Measurements from ENCODE around the gene LY86.
A peak's percentile ranks its signal among the peaks of the same experiment; 100 is the strongest.
"Not testable (repeated sequence)": the region's sequence is repeated elsewhere in the genome, so short reads cannot be mapped to it uniquely, and the experiment has no call there.

LY86 gene

GRCh38 chr6:6655805-6656251 is 67.3 kb downstream of the LY86 start:
- no peak for DNase-seq

DNA sequence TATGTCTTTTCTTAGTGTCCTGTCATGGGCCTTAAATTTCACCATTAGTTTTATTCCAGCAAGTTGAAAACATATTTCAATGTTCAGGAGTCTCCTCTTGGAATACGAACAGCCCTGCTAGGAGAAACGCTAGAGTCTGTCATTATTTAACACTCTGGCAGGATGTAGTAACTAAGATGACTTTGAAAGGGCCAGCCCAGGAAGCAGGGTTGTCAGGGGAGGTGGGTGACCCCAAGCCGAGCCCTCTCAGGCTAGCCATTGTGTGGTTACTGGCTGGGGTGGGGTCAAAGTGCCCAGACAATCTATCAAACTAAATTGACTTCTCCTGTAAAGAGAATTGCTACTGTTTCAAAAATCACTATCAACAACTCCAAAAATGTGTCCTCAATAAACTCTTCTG is 67.8 kb downstream of the LY86 start:
- DNase-seq, result no peak

DNA sequence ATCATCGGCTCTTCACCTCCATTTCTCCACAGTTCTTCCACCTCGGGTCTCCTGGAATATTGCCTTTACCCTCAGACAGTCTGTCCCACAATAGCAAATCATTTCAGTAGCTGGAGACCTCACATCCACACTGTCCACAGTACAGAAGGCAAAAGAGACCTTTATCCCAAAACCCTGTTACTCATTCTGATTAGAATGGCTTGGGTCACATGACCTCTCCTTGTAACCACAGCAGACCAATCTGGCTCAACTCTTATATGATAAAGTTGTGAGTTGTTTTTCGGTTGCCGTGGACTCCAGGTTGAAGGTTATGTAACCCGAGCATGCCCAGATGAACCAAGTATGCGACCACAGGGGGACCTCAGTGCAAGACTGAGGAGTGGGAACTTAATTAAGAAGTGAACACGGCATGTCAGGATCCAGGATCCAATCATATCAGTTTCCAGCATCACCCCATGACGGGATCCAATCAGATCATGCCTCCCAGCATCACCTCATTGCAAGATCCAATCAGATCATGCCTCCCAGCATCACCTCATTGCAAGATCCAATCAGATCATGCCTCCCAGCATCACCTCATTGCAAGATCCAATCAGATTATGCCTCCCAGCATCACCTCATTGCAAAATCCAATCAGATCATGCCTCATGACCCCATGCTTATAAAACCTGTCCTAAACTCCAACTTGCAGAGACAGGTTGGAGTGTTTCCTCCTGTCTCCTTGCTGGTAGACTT is 68.7 kb downstream of the LY86 start:
- no peak for DNase-seq

- DNase-seq, result no peak
Observed at GRCh38 chr6:6657820-6658217, 69.3 kb downstream of the LY86 start.

GRCh38 chr6:6659600-6660327 is 71.2 kb downstream of the LY86 start:
- no peak for DNase-seq

DNA sequence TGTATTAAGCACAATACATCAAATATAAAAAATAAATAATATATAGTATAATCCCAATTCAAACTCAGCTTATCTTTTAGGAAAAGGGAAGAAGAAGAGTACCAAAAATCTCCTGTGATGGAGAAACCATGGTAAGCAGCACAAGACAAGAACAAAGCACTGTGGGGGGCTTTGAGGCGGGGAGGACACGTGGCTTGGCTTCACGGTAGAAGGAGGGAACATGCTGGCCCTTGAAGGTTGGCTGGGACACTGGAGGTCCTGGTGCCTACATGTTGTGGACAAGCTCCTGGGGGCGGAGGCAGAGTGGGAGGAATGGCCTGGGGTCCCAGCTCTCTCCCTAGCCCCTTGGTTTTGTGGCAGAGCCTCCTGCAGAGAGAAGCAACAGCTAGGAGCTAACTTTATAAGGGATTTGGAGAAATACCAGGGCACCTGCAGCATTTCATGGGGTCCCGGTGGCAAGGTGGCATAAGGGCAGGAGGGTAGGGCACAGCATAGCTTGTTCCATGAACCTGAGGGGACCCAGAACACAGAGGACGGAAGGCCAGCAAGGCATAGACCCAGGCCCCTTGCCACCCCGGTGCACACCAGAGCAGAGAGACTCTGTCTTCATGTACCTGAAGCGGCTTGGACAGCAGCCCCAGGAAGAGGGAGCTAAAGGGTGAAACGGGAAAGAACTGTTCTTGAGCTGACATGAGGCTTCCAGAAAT is 72.0 kb downstream of the LY86 start:
- DNase-seq, result no peak

- DNase-seq, result no peak
Observed at GRCh38 chr6:6661191-6661590, 72.7 kb downstream of the LY86 start.

DNA sequence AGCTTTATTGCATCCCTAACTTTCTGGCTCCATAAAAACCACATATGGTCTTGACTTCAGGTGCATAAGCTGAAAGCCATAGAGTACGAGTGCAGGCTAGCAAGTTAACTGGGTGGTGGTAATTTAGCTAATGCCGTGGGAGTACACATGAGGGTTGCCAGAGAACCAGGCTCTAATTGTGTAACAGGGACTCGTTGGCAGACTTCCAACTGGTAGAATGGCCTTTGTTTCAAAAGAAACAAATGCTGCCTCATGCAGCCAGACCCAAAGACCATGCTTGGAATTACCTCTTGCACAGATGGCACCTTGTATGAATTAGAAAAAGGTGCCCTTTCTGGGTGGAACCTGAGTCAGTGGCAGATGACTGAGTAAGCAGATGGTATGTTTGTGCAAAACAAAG is 73.2 kb downstream of the LY86 start:
- peak; percentile 92 for DNase-seq

DNA sequence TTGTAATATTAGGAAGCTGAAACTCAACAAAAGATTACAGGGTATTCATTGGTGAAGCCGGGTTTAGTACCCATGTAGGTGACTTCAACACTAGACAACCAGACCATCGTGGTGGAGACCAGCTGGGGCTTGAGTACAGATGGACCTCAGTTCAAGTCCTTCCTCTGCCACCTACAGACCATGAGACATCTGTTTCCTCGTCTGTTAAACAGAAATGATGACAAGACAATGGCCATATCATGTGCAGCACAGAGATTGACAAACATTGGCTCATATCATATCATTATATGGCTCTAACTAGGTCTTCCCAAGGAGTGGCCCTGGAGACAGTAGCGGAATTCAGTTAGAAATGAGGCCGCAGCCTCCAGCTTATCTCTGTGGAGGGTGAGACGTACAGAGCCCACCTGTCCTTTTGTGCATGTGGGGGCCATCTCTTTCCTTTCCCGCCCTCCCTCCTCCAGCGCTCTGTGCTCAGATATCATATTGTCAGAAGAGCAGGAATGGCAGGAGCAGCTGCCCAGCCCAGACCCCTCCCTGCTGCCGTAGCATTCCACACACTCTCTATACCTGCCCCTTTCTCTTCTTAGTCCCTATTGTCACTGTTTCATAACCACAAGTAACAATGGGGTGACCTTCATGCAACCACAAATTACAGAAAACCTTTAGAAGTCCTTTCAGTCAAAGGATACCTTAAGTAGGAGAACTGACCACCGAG is 75.1 kb downstream of the LY86 start:
- no peak for DNase-seq

- no peak for DNase-seq
Observed at GRCh38 chr6:6665555-6666243, 77.2 kb downstream of the LY86 start.

DNA sequence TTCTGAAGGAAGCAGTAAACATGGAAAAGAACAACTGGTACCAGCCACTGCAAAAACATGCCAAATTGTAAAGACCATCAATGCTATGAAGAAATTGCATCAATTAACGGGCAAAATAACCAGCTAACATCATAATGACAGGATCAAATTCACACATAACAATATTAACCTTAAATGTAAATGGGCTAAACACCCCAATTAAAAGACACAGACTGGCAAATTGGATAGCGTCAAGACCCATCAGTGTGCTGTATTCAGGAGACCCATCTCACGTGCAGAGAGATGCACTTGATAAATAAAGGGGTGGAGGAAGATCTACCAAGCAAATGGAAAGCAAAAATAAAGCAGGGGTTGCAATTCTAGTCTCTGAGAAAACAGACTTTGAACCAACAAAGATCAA is 81.6 kb downstream of the LY86 start:
- DNase-seq, result not testable (repeated sequence)

GRCh38 chr6:6674872-6675271 is 86.4 kb downstream of the LY86 start:
- no peak for DNase-seq

DNA sequence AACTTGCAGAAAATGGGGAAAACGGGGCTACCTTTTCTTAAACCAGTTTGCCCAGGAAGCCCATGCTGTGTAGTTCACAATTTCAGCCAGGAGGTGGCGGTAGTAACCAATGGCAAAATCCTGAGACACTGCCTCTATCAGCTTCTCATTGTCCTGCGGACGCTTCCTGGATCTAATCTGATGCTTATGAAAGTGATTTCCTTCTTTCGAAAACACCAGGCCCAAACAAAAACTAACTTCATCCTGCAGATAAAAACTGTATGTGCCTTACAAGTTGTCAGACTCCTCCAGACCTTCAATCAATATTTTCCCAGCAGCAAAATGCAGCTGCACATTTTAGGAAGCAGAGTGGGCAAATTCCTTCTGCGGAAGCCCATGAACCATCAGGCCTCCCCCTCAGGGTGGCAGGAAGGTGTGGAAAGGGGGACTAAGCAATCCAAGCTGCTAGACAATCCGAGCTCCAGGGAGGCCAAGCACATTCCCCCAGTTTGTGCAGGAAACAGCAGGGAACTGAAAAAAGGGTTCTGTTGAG is 88.5 kb downstream of the LY86 start:
- DNase-seq, result peak; percentile 43

GRCh38 chr6:6678185-6678671 is 89.7 kb downstream of the LY86 start:
- no peak for DNase-seq

GRCh38 chr6:6678811-6679210 is 90.3 kb downstream of the LY86 start:
- DNase-seq, result no peak

- DNase-seq, result no peak
Observed at GRCh38 chr6:6679633-6680032, 91.1 kb downstream of the LY86 start.

- no peak for DNase-seq
Observed at GRCh38 chr6:6680526-6680925, 92.0 kb downstream of the LY86 start.

- DNase-seq, result no peak
Observed at GRCh38 chr6:6681075-6681849, 92.7 kb downstream of the LY86 start.

DNA sequence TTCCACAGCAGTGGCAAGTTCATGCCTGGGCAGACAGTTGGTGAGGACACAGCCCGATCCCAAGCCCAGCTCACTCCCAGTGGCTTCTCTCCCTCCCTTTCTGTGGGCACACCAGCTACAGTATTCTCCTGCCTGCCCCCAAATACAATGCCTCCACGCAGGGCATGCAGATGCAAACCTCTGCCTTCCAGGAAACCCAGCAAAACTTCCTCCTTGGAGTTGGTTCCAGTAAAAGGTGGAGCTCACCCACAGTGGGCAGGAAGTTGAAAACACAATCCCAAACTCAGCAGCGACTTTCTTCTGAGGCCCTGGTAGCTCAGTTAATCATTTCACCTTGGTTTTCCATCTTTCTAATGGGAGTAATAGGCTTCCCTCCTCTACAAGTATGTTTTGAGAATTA is 93.7 kb downstream of the LY86 start:
- DNase-seq, result no peak

DNA sequence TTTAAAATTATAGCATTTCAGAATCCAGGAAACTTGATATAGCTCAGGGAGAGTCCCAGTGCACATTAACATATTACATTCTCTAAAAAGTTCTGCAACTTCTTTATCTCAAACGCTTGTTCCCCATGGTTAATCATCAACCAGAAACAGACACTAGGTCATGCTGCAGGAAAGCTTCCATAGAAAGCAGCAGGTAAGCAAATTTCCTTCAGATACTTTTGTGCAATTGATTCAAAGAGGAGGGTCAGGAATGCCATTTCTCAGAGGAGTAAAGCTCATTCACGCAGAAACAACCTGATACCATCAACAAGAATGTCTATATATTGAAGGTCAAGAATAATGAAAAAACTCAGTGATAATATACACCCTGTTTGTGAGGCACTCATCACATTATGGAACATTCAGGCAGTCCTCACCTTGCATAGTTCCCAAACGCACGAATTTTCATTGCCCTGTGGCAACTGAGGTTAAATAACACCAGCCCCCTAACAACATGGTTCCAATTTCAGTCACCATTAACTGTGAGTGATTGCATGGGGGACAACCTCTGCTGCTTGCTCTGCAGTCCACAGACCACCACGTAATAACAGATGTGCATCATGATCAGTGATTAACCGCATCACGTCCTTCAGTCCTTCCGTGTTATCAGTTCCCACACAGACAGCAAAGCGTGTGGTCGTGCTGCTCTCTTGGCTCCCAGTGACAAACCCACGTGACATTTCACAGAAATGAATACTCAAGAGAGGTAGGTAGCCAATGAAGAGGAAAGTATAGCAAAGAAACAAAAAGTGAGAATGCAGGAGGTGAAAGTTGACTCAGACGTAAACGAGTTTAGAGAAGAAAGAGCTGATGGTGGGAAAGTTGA is 95.7 kb downstream of the LY86 start:
- DNase-seq, result no peak
